Measurements from ENCODE around the gene FGD3.
"Not testable (repeated sequence)": the region's sequence is repeated elsewhere in the genome, so short reads cannot be mapped to it uniquely, and the experiment has no call there.

The FGD3 gene

DNA sequence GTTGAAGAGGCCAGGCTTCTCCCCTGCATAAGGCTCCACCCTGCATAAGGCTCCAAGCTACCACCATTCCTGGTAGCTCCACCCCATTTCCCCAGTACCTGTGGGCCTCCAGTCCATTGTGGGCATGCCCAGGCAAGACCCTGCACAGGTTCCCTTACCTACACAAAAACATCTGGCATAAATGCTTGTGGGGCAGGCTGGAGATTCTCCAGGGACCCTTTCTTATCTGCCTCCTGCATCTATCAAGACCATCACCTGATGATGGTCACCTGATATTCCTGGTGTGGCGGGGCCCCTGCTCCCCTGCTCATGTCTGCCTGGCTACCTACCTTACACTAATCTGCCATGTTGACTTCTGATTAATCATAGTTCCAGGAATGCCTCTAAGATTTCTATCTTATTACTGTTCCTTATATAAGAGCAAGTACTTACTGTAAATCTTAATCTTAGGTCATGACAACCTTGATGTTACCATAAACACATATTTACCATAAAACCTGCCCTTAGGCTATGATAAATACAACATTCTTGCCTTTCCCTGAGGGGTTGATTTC, 41.0 kb downstream of the FGD3 start:
- peaks cover 0 to 3% of the 10 kb centered on the region in 2 donors for H3K9me3 ChIP-seq (ENCODE audit: control insufficient read depth in 2 of 2, low read length in 2 of 2)
- no peak overlapping the region for H3K27ac ChIP-seq (ENCODE audit: low read depth in 2 of 2, low read length in 2 of 2)
- no peaks in the 10 kb centered on the region for H3K4me1 ChIP-seq (ENCODE audit: control insufficient read depth in 2 of 2, insufficient read depth in 2 of 2, low read length in 2 of 2)
- H3K27me3 ChIP-seq (ENCODE audit: control insufficient read depth in 2 of 2, insufficient read depth in 2 of 2, low read length in 2 of 2): no peaks in the 10 kb centered on the region
- H3K4me3 ChIP-seq (ENCODE audit: low read length in 2 of 2): no peak overlapping the region
- H3K9ac ChIP-seq (ENCODE audit: low read depth in 1 of 2, low read length in 2 of 2): no peak overlapping the region
- no peaks in the 10 kb centered on the region for H3K36me3 ChIP-seq (ENCODE audit: control insufficient read depth in 2 of 2, insufficient read depth in 2 of 2, low read length in 2 of 2)

DNA sequence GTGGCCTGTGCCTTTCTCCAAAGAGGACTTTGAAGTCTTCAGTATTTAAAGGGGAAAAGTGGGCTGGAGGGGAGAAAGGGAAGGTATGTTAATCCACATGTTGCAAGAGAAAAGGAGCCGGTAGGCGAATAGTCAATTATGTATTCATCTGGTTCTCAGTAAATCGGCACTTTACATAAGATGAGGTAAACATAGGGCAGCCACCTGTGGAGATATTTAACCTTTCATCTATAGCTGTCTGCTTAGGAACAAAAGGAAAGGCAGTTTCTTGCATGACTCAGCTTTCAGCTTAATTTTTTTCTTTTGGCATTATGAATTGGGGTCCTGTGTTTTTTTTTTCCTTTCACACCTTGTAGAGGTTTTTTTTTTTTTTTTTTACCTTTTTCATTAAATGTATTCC, 42.2 kb downstream of the FGD3 start:
- H3K4me3 ChIP-seq (ENCODE audit: low read length in 2 of 2): no peak overlapping the region
- H3K9me3 ChIP-seq (ENCODE audit: control insufficient read depth in 2 of 2, low read length in 2 of 2): no peaks in the 10 kb centered on the region
- no peaks in the 10 kb centered on the region for H3K4me1 ChIP-seq (ENCODE audit: control insufficient read depth in 2 of 2, insufficient read depth in 2 of 2, low read length in 2 of 2)
- H3K27ac ChIP-seq (ENCODE audit: low read depth in 2 of 2, low read length in 2 of 2): no peak overlapping the region
- H3K36me3 ChIP-seq (ENCODE audit: control insufficient read depth in 2 of 2, insufficient read depth in 2 of 2, low read length in 2 of 2): no peaks in the 10 kb centered on the region
- no peaks in the 10 kb centered on the region for H3K27me3 ChIP-seq (ENCODE audit: control insufficient read depth in 2 of 2, insufficient read depth in 2 of 2, low read length in 2 of 2)
- H3K9ac ChIP-seq (ENCODE audit: low read depth in 1 of 2, low read length in 2 of 2): no peak overlapping the region

DNA sequence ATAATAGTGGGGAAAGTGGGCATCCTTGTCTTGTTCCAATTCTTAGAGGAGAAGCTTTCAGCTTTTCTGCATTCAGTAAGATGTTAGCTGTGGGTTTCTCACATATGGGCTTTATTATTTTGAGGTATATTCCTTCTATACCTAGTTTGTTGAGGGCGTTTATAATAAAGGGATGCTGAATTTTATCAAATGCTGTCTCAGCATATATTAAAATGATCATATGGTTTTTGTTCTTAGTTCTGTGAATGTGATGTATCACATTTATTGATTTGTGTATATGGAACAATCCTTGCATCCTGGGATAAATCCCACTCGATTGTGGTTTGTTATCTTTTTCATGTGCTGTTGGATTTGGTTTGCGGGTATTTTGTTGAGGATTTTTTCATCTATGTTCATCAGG, 43.1 kb downstream of the FGD3 start:
- Histone ChIP-seq H3K4me1 (ENCODE audit: control insufficient read depth in 2 of 2, insufficient read depth in 2 of 2, low read length in 2 of 2) (no peaks in the 10 kb centered on the region), H3K27ac (ENCODE audit: low read depth in 2 of 2, low read length in 2 of 2) (no peak overlapping the region), H3K9ac (ENCODE audit: low read depth in 1 of 2, low read length in 2 of 2) (no peak overlapping the region), H3K4me3 (ENCODE audit: low read length in 2 of 2) (no peak overlapping the region), H3K9me3 (ENCODE audit: control insufficient read depth in 2 of 2, low read length in 2 of 2) (no peaks in the 10 kb centered on the region), H3K36me3 (ENCODE audit: control insufficient read depth in 2 of 2, insufficient read depth in 2 of 2, low read length in 2 of 2) (no peaks in the 10 kb centered on the region), H3K27me3 (ENCODE audit: control insufficient read depth in 2 of 2, insufficient read depth in 2 of 2, low read length in 2 of 2) (no peaks in the 10 kb centered on the region)

DNA sequence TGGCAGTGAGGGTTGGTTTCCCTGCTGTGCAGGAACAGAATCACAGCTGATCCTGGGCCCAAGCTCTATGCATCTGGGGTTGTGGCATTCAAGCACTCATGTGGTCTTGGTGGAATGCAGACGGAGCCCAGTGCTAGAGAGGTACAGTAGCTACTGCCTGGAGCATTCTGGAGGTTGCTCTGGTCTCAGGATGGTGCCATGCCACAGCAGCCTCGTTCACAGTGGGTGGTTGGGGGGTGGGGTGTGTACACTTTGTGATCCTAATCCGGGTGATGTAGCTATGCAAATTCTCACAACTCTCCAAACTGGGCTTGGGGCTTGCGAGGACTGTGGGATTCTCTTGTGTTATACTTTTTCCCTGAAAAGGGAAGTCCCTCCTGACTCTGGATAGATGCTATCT, 45.2 kb downstream of the FGD3 start:
- no peak overlapping the region for H3K4me3 ChIP-seq (ENCODE audit: low read length in 2 of 2)
- H3K27me3 ChIP-seq (ENCODE audit: control insufficient read depth in 2 of 2, insufficient read depth in 2 of 2, low read length in 2 of 2): no peaks in the 10 kb centered on the region
- no peak overlapping the region for H3K27ac ChIP-seq (ENCODE audit: low read depth in 2 of 2, low read length in 2 of 2)
- no peaks in the 10 kb centered on the region for H3K4me1 ChIP-seq (ENCODE audit: control insufficient read depth in 2 of 2, insufficient read depth in 2 of 2, low read length in 2 of 2)
- no peaks in the 10 kb centered on the region for H3K9me3 ChIP-seq (ENCODE audit: control insufficient read depth in 2 of 2, low read length in 2 of 2)
- no peak overlapping the region for H3K9ac ChIP-seq (ENCODE audit: low read depth in 1 of 2, low read length in 2 of 2)
- H3K36me3 ChIP-seq (ENCODE audit: control insufficient read depth in 2 of 2, insufficient read depth in 2 of 2, low read length in 2 of 2): no peaks in the 10 kb centered on the region

DNA sequence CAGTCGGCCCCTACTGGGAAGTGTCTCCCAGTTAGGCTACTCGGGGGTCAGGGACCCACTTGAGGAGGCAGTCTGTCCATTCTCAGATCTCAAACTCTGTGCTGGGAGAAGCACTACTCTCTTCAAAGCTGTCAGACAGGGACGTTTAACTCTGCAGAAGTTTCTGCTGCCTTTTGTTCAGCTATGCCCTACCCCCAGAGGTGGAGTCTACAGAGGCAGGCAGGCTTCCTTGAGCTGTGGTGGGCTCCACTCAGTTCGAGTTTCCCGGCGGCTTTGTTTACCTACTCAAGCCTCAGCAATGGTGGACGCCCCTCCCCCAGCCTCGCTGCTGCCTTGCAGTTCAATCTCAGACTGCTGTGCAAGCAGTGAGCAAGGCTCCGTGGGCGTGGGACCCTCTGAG, 51.5 kb downstream of the FGD3 start:
- H3K4me3 ChIP-seq (ENCODE audit: low read length in 2 of 2); H3K9ac ChIP-seq (ENCODE audit: low read depth in 1 of 2, low read length in 2 of 2); H3K27ac ChIP-seq (ENCODE audit: low read depth in 2 of 2, low read length in 2 of 2); H3K36me3 ChIP-seq (ENCODE audit: control insufficient read depth in 2 of 2, insufficient read depth in 2 of 2, low read length in 2 of 2); H3K4me1 ChIP-seq (ENCODE audit: control insufficient read depth in 2 of 2, insufficient read depth in 2 of 2, low read length in 2 of 2); H3K27me3 ChIP-seq (ENCODE audit: control insufficient read depth in 2 of 2, insufficient read depth in 2 of 2, low read length in 2 of 2); H3K9me3 ChIP-seq (ENCODE audit: control insufficient read depth in 2 of 2, low read length in 2 of 2): not testable (repeated sequence)

DNA sequence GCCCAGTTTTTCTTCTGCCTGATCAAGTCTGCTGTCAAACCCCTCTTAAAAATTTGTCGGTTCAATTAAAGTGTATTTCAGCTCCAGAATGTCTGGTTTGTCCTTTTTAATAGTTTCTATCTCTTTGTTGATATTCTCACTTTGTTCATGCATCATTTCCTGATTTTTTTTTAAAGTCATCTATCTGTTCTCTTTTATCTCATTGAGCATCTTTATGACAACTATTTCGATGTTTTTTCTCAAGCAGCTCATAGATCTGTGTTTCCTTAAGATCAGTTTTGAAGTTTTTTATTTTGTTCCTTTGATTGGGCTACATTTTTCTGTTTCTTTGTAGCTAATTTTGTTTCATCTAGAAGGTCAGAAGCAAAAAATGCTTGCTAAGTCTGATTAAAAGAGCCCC, 53.7 kb downstream of the FGD3 start:
- no peak overlapping the region for H3K9ac ChIP-seq (ENCODE audit: low read depth in 1 of 2, low read length in 2 of 2)
- H3K27me3 ChIP-seq (ENCODE audit: control insufficient read depth in 2 of 2, insufficient read depth in 2 of 2, low read length in 2 of 2): no peaks in the 10 kb centered on the region
- H3K4me3 ChIP-seq (ENCODE audit: low read length in 2 of 2): no peak overlapping the region
- peaks cover 5% of the 10 kb centered on the region in 2 donors for H3K4me1 ChIP-seq (ENCODE audit: control insufficient read depth in 2 of 2, insufficient read depth in 2 of 2, low read length in 2 of 2)
- H3K27ac ChIP-seq (ENCODE audit: low read depth in 2 of 2, low read length in 2 of 2): no peak overlapping the region
- H3K36me3 ChIP-seq (ENCODE audit: control insufficient read depth in 2 of 2, insufficient read depth in 2 of 2, low read length in 2 of 2): peaks cover 0 to 2% of the 10 kb centered on the region in 2 donors
- H3K9me3 ChIP-seq (ENCODE audit: control insufficient read depth in 2 of 2, low read length in 2 of 2): no peaks in the 10 kb centered on the region

DNA sequence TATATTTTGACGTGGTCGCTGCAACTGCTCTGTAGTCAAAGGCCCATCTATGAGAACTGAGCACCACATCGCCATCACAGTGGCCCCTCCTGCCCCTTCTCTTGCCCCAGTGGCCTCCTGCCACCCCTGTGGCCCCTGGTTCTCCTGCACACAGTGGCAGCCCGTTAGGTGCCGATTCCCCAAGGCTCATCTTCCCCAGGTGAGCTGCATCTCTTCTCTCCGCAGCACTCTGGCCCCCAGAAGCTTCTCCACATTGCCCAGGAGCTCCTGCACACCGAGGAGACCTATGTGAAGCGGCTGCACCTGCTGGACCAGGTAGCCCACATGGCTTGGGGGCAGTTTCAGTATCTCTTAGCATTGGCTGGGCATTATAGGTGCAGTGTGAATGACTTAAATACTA, 55.4 kb downstream of the FGD3 start:
- no peaks in the 10 kb centered on the region for H3K27me3 ChIP-seq (ENCODE audit: control insufficient read depth in 2 of 2, insufficient read depth in 2 of 2, low read length in 2 of 2)
- no peak overlapping the region for H3K4me3 ChIP-seq (ENCODE audit: low read length in 2 of 2)
- H3K27ac ChIP-seq (ENCODE audit: low read depth in 2 of 2, low read length in 2 of 2): no peak overlapping the region
- no peaks in the 10 kb centered on the region for H3K9me3 ChIP-seq (ENCODE audit: control insufficient read depth in 2 of 2, low read length in 2 of 2)
- no peak overlapping the region for H3K9ac ChIP-seq (ENCODE audit: low read depth in 1 of 2, low read length in 2 of 2)
- peaks cover 0 to 2% of the 10 kb centered on the region in 2 donors for H3K36me3 ChIP-seq (ENCODE audit: control insufficient read depth in 2 of 2, insufficient read depth in 2 of 2, low read length in 2 of 2)
- H3K4me1 ChIP-seq (ENCODE audit: control insufficient read depth in 2 of 2, insufficient read depth in 2 of 2, low read length in 2 of 2): peaks cover 5% of the 10 kb centered on the region in 2 donors

DNA sequence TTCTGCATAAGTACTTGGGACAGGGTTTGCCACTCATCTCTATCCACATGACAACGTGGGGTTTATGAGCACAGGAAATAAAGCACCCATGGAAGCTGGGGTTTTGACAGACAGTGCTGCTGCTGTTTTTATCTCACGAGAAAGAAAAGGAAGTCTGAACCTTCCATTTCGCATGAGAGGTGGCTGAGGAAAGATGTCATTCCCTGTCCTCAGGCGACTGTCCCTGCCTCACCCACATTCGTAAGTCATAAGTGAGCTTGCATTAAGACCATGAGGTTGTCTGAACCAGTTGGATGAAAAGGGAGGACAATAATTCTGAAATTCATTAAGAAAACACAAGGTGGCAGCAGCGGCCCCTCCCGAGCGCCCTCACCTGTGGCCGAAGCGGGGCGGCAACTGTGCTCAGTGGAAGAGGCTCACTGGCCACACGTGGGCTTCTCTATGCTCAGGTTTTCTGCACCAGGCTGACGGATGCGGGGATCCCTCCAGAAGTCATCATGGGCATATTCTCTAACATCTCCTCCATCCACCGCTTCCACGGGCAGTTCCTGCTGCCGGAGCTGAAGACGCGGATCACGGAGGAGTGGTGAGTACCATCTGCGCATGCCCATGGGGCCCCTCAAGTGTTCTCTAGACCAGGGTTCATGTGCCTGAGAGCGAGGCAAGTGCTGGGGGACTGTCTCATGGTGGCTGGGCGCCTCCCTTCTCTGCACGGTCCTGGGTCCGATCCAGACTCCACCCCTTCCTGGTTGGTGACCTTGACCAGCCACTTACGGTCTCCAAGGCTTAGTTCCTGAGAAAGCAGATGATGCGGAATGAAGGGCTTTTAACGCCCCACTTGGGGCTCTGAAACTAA, 56.5 kb downstream of the FGD3 start:
- H3K9ac ChIP-seq (ENCODE audit: low read depth in 1 of 2, low read length in 2 of 2): peak overlapping the region in 1 of 2 donors; percentile 59
- H3K4me3 ChIP-seq (ENCODE audit: low read length in 2 of 2): peak overlapping the region; percentile 71
- H3K9me3 ChIP-seq (ENCODE audit: control insufficient read depth in 2 of 2, low read length in 2 of 2): no peaks in the 10 kb centered on the region
- H3K27ac ChIP-seq (ENCODE audit: low read depth in 2 of 2, low read length in 2 of 2): no peak overlapping the region
- no peaks in the 10 kb centered on the region for H3K27me3 ChIP-seq (ENCODE audit: control insufficient read depth in 2 of 2, insufficient read depth in 2 of 2, low read length in 2 of 2)
- peaks cover 5% of the 10 kb centered on the region in 2 donors for H3K36me3 ChIP-seq (ENCODE audit: control insufficient read depth in 2 of 2, insufficient read depth in 2 of 2, low read length in 2 of 2)
- peaks cover 5% of the 10 kb centered on the region in 2 donors for H3K4me1 ChIP-seq (ENCODE audit: control insufficient read depth in 2 of 2, insufficient read depth in 2 of 2, low read length in 2 of 2)

DNA sequence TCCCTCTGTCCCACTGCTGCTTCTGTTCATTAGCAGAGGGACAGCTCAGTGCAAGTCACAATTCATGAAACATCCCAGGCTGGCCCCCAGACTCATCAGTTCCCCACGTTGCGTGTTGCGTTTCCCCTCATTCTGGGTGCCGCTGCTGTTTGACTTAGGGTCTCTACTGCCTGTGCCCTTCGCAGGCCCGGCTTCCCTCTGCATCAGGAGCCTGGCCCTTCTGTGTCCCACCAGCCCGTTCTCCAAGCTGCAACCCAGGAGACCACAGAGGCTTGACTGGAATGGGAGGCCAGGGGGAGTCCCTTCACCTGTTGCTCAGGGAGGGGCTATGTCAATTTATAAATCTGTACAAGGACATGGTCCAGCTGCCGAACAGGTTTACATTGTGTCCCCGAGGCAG, 57.2 kb downstream of the FGD3 start:
- Histone ChIP-seq H3K9me3 (ENCODE audit: control insufficient read depth in 2 of 2, low read length in 2 of 2) (no peaks in the 10 kb centered on the region), H3K27ac (ENCODE audit: low read depth in 2 of 2, low read length in 2 of 2) (no peak overlapping the region), H3K9ac (ENCODE audit: low read depth in 1 of 2, low read length in 2 of 2) (no peak overlapping the region), H3K27me3 (ENCODE audit: control insufficient read depth in 2 of 2, insufficient read depth in 2 of 2, low read length in 2 of 2) (no peaks in the 10 kb centered on the region), H3K36me3 (ENCODE audit: control insufficient read depth in 2 of 2, insufficient read depth in 2 of 2, low read length in 2 of 2) (peaks cover 5% of the 10 kb centered on the region in 2 donors), H3K4me3 (ENCODE audit: low read length in 2 of 2) (no peak overlapping the region), H3K4me1 (ENCODE audit: control insufficient read depth in 2 of 2, insufficient read depth in 2 of 2, low read length in 2 of 2) (peaks cover 5% of the 10 kb centered on the region in 2 donors)

DNA sequence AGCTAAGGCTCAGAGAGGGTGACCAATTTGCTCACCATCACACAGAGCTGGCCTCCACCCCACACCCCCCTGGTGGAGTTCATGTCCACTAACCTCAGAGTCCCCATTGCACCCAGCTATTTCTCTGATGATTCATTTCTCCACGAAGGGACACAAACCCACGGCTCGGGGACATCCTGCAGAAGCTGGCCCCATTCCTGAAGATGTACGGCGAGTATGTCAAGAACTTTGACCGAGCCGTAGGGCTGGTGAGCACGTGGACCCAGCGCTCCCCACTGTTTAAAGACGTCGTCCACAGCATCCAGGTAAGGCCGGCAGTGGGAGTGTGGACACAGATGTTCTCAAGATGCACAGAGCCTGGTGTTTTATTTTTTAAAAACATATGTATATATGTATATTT, 58.6 kb downstream of the FGD3 start:
- Histone ChIP-seq H3K27me3 (ENCODE audit: control insufficient read depth in 2 of 2, insufficient read depth in 2 of 2, low read length in 2 of 2) (no peaks in the 10 kb centered on the region), H3K4me3 (ENCODE audit: low read length in 2 of 2) (no peak overlapping the region), H3K9ac (ENCODE audit: low read depth in 1 of 2, low read length in 2 of 2) (no peak overlapping the region), H3K4me1 (ENCODE audit: control insufficient read depth in 2 of 2, insufficient read depth in 2 of 2, low read length in 2 of 2) (peaks cover 5% of the 10 kb centered on the region in 2 donors), H3K27ac (ENCODE audit: low read depth in 2 of 2, low read length in 2 of 2) (no peak overlapping the region), H3K36me3 (ENCODE audit: control insufficient read depth in 2 of 2, insufficient read depth in 2 of 2, low read length in 2 of 2) (peaks cover 5% of the 10 kb centered on the region in 2 donors), H3K9me3 (ENCODE audit: control insufficient read depth in 2 of 2, low read length in 2 of 2) (no peaks in the 10 kb centered on the region)
